HG03159 (cell line): ENCODE measurements around the gene EPHA5.

Experiments used
- ATAC-seq: cut with Tn5 transposase; IDR thresholded peaks from one replicate; pipeline ENCODE4 v1.9.1; 2021; ENCODE audit warnings: mild to moderate bottlenecking, moderate library complexity; ENCODE audit not compliant: unreplicated experiment

The EPHA5 gene

GRCh38 chr4:65508168-65508567 is 162.1 kb downstream of the EPHA5 start:
- no peak for ATAC-seq

- ATAC-seq, result no peak
Measured at GRCh38 chr4:65502131-65502701, 168.1 kb downstream of the EPHA5 start.

GRCh38 chr4:65498606-65499005 is 171.7 kb downstream of the EPHA5 start:
- no peak for ATAC-seq

- ATAC-seq, result no peak
Measured at GRCh38 chr4:65495439-65495838, 174.8 kb downstream of the EPHA5 start.

GRCh38 chr4:65482410-65482809 is 187.9 kb downstream of the EPHA5 start:
- no peak for ATAC-seq

- ATAC-seq, result no peak
Measured at GRCh38 chr4:65472531-65472930, 197.8 kb downstream of the EPHA5 start.

- no peak for ATAC-seq
Measured at GRCh38 chr4:65467068-65467680, 203.1 kb downstream of the EPHA5 start.

- ATAC-seq, result no peak
Measured at GRCh38 chr4:65461781-65462180, 208.5 kb downstream of the EPHA5 start.

- ATAC-seq, result no peak
Measured at GRCh38 chr4:65457011-65457410, 213.3 kb downstream of the EPHA5 start.

- no peak for ATAC-seq
Measured at GRCh38 chr4:65456579-65456978, 213.7 kb downstream of the EPHA5 start.

- ATAC-seq, result no peak
Measured at GRCh38 chr4:65453398-65453797, 216.9 kb downstream of the EPHA5 start.

GRCh38 chr4:65450899-65451298 is 219.4 kb downstream of the EPHA5 start:
- ATAC-seq, result no peak

- ATAC-seq, result no peak
Measured at GRCh38 chr4:65437102-65437501, 233.2 kb downstream of the EPHA5 start.

GRCh38 chr4:65422109-65422508 is 248.2 kb downstream of the EPHA5 start:
- ATAC-seq, result no peak

- ATAC-seq, result no peak
Measured at GRCh38 chr4:65420036-65420435, 250.3 kb downstream of the EPHA5 start.

GRCh38 chr4:65416891-65417290 is 253.4 kb downstream of the EPHA5 start:
- ATAC-seq, result no peak

GRCh38 chr4:65407483-65407882 is 262.8 kb downstream of the EPHA5 start:
- ATAC-seq, result no peak

- no peak for ATAC-seq
Measured at GRCh38 chr4:65401083-65401482, 269.2 kb downstream of the EPHA5 start.

- ATAC-seq, result no peak
Measured at GRCh38 chr4:65399084-65399483, 271.2 kb downstream of the EPHA5 start.

GRCh38 chr4:65393078-65393477 is 277.2 kb downstream of the EPHA5 start:
- peak; percentile 65 for ATAC-seq

GRCh38 chr4:65392488-65392887 is 277.8 kb downstream of the EPHA5 start:
- no peak for ATAC-seq

- no peak for ATAC-seq
Measured at GRCh38 chr4:65391814-65392213, 278.5 kb downstream of the EPHA5 start.

- ATAC-seq, result no peak
Measured at GRCh38 chr4:65391382-65391781, 278.9 kb downstream of the EPHA5 start.
